Ovary (tissue), 9 donors: Measurements from ENCODE around the gene ABHD12. TPM values are rescaled to one million over a fixed set of nuclear protein-coding genes. Genes with fewer than 3 reads are reported as not detected.

Source experiments
- DNase-seq, 5 donors: peaks; one replicate each; pipeline ENCODE4 v3.0.0-alpha.2; 2019 to 2020
- H3K27ac ChIP-seq, 2 donors: fragments of 200-600 bp; one replicate each; pipeline versions ENCODE4 v1.5.1 to v1.8.0; 2019 to 2022
- H3K27me3 ChIP-seq: fragments of 200-600 bp; one replicate; pipeline ENCODE4 v1.8.0; 2022
- H3K36me3 ChIP-seq: fragments of 200-600 bp; sonication (generic); one replicate; pipeline ENCODE4 v1.5.1; 2019
- H3K4me1 ChIP-seq: one replicate; pipeline ENCODE4 v1.8.1; 2013; ENCODE audit warnings: mild to moderate bottlenecking, moderate library complexity; ENCODE audit not compliant: insufficient read depth
- H3K4me3 ChIP-seq: fragments of 200-600 bp; sonication (generic); one replicate; pipeline ENCODE4 v1.5.1; 2017
- H3K9me3 ChIP-seq, 2 donors: fragments of 200-600 bp in 1 of 2; sonication (generic) in 1 of 2; one replicate each; pipeline versions ENCODE4 v1.5.1 to v1.8.1; 2013 to 2019; ENCODE audit warnings: mild to moderate bottlenecking in 1 of 2, moderate library complexity in 1 of 2
- EP300 ChIP-seq: sonication (generic); formaldehyde crosslinking; IDR thresholded peaks from one replicate; pipeline ENCODE4 v1.6.1; 2017; ENCODE audit warnings: antibody characterized with exemption
- POLR2A ChIP-seq: fragments of 450-650 bp; IDR thresholded peaks from one replicate; pipeline ENCODE4 v1.6.1; 2017; ENCODE audit warnings: antibody characterized with exemption, mild to moderate bottlenecking, moderate library complexity
- WGBS, 3 donors: extraction: QIAGEN DNeasy Blood & Tissue Kit in 1 of 3; methylation state at CpG; one replicate each; pipeline versions ENCODE4 v1.1.5 to v1.1.7; 2013 to 2017; 5-methylcytosine and 5-hydroxymethylcytosine counted together
- intact Hi-C, 4 donors: fragments of 100-400 bp; cut with DNase I; formaldehyde crosslinking; loops; one replicate each; pipeline versions ENCODE4 v1.11.0 to v1.15.1; 2022 to 2023
- polyA plus RNA-seq, 2 donors: library from polyadenylated mRNA; stranded (reverse); fragments of 200-250 nt in 1 of 2; fragments of 350-450 nt in 1 of 2; fragmentation: Illumina TruSeq in 1 of 2; extraction: RNeasy Lipid Tissue Mini Kit (QIAGEN cat#74804) in 1 of 2; gene quantifications; one replicate each; pipeline ENCODE4 v1.2.3, GENCODE V29; 2013 to 2014
- total RNA-seq, 7 donors: library from RNA; depleted of rRNA in 2 of 7; stranded (reverse); fragments of >200 nt in 2 of 7; fragmentation: NEBNext Ultra II Directional in 3 of 7; extraction: Animal tissue kit (Norgen Biotek cat#: 25700) in 3 of 7; gene quantifications; one replicate each; pipeline versions ENCODE4 v1.1.0 to v1.2.4, GENCODE V29; 2016 to 2023
- TF ChIP-seq, protein P1 (sequence below), 3 donors: fragments of 450-650 bp in 2 of 3; fragments of 200-600 bp in 1 of 3; IDR thresholded peaks; one replicate each; pipeline versions ENCODE4 v1.5.1 to v1.8.0; 2016 to 2022; ENCODE audit warnings: antibody characterized with exemption in 3 of 3, mild to moderate bottlenecking in 1 of 3
- donor health status: DM: no; HTN: no; CAD: no; lungs with moderate emphysema.
- donor health status: DM: no; HTN: no; CAD: no.
- donor health status: Bipolar disorder and iron deficiency.
- donor health status: DM: yes; HTN: yes; CAD: no.
- donor health status: DM: no; HTN: no; CAD: no.
- donor health status: DM: yes; HTN: yes; CAD: no.

The ABHD12 gene
- total and polyA plus RNA-seq, 9 donors: 15.0 to 87.6 (median 37.6) TPM

- Histone ChIP-seq H3K27ac (no peak overlapping the region), H3K4me1 (no peaks in the 10 kb centered on the region), H3K36me3 (no peaks in the 10 kb centered on the region), H3K4me3 (no peak overlapping the region), H3K27me3 (no peaks in the 10 kb centered on the region), H3K9me3 (no peaks in the 10 kb centered on the region)
- DNase-seq: no peak
- intact Hi-C loops: loop anchor here (5.0 to 10.0 kb wide), 3 partner anchors 97 to 301 kb away; partner anchors contain the start of genes ABHD12 (in 3 of the 4) and APMAP (in 1 of the 4)
- WGBS, 3 donors: 58 to 62% (median 60%) methylated on average over 10 of the region's 10 CpGs
- TF ChIP-seq, protein P1, sequence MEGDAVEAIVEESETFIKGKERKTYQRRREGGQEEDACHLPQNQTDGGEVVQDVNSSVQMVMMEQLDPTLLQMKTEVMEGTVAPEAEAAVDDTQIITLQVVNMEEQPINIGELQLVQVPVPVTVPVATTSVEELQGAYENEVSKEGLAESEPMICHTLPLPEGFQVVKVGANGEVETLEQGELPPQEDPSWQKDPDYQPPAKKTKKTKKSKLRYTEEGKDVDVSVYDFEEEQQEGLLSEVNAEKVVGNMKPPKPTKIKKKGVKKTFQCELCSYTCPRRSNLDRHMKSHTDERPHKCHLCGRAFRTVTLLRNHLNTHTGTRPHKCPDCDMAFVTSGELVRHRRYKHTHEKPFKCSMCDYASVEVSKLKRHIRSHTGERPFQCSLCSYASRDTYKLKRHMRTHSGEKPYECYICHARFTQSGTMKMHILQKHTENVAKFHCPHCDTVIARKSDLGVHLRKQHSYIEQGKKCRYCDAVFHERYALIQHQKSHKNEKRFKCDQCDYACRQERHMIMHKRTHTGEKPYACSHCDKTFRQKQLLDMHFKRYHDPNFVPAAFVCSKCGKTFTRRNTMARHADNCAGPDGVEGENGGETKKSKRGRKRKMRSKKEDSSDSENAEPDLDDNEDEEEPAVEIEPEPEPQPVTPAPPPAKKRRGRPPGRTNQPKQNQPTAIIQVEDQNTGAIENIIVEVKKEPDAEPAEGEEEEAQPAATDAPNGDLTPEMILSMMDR (IDR thresholded peaks at IDR 0.05): no peak
- no peak for TF ChIP-seq POLR2A
- TF ChIP-seq EP300: no peak
Observed at GRCh38 chr20:25295386-25296093, 95.1 kb downstream of the ABHD12 start.

DNA sequence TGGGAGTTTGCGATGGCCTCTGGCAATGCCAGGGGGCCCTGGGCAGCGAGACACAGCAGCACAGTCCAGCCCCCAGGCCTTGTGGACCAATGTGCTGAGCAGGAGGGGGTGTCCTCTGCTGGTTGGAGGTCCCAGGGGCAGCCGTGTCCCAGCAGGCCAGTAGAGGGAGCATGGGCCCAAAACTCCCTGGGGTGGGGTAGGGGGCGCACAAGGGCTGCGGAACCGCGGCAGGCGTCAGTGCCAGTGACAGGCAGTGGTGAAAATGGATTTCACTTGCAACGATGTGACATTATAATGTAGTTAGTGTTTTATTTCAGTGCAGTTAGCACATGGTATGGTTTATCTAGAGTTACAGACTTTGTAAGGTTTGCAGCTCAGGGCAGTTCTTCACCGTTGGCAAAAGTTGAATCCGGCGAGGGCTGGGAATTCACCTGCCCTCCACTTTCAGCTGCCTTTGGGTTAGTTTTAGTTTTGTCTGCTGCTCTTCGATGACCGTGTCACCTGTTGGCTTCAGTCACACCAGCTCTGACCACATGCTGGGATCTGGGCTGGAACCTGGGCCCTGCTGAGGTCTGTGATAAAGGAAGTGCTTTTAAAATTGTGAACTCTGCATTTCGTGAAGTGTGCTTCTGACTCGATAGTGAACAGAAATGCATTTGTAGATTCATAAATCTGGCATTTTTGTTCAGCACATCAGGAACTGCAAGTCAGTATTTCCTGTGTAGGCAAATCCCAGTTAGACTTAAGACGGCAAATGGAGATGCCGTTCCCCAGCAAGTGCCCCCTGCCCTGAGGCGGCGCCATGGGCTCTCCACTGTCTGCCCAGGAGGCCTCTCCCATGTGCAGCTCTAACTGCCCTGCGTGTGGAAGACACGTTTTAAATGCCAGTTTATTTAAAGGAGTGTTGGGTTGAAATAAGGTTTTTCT, 95.9 kb downstream of the ABHD12 start:
- peak; percentile 50 to 70 (median 62) for DNase-seq
- Histone ChIP-seq H3K36me3 (no peaks in the 10 kb centered on the region), H3K27me3 (no peaks in the 10 kb centered on the region), H3K9me3 (no peaks in the 10 kb centered on the region), H3K27ac (no peak overlapping the region), H3K4me3 (no peak overlapping the region), H3K4me1 (no peaks in the 10 kb centered on the region)
- TF ChIP-seq, protein P1 (IDR thresholded peaks at IDR 0.05): peak; percentile 28 to 72 (median 63)
- no peak for TF ChIP-seq POLR2A
- 48 to 58% (median 48%) methylated on average over 21 to 22 of the region's 22 CpGs for WGBS, 3 donors
- intact Hi-C loops: loop anchor here (5.0 to 10.0 kb wide), 5 partner anchors 98 to 300 kb away; partner anchors contain the start of genes ABHD12 (in 3 of the 4) and APMAP (in 1 of the 4)

DNA sequence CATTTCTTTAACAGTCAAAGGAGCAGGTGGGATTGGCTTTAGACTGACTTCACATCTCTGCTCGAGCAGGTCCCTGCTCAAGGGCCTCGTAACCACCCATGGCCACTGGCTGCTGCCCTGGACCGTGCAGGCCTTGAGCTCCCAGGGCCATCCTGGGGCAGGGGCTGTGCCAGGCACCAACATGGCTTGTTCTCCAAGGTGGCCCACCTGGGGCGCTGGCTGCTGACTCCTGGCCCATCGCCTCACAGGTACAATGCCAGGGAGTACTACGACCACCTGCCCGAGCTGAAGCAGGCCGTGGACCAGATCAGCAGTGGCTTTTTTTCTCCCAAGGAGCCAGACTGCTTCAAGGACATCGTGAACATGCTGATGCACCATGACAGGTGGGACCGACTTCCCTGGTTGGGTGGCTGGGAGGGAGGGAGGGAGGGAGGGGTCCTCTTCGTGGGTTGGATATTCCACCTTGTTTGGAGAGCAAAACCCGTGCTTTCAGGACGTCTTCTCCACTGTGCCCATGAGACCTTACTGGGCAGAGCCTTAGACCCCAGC, 96.7 kb downstream of the ABHD12 start:
- intact Hi-C loops: loop anchor here in 3 of 4 donors (5.0 to 10.0 kb wide), 4 partner anchors 101 to 299 kb away; partner anchors contain the start of genes ABHD12 (in 2 of the 3) and APMAP (in 1 of the 3)
- WGBS, 3 donors: 83 to 90% (median 84%) methylated on average over 12 to 13 of the region's 13 CpGs
- no peak for DNase-seq
- Histone ChIP-seq H3K9me3 (no peaks in the 10 kb centered on the region), H3K36me3 (no peaks in the 10 kb centered on the region), H3K4me1 (no peaks in the 10 kb centered on the region), H3K27ac (no peak overlapping the region), H3K4me3 (no peak overlapping the region), H3K27me3 (no peaks in the 10 kb centered on the region)
- no peak for TF ChIP-seq EP300
- TF ChIP-seq POLR2A: no peak
- TF ChIP-seq, protein P1 (IDR thresholded peaks at IDR 0.05): no peak

DNA sequence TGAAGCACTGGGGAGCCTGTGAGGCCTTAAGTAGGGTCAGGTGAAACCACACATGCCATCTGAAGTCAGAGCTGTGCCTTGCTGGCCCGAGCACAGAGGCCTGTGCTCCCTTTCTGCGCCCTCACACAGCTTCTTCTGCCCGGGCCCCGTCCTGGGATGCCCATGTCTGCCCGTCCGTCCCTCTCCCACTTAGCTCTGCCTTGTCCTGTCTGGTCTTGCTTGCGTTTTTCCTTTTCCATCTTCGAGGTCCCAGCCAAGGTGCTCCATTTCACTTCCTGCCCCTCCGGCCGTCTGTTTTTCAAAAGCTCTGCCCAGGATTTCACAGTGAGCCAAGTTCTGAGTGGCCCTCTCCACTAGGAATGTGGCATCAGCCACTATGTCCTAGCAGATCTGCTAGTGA, 97.1 kb downstream of the ABHD12 start:
- 73 to 84% (median 82%) methylated on average over 10 of the region's 10 CpGs for WGBS, 3 donors
- no peak for TF ChIP-seq POLR2A
- TF ChIP-seq, protein P1 (IDR thresholded peaks at IDR 0.05): no peak
- TF ChIP-seq EP300: no peak
- H3K27me3 ChIP-seq: no peaks in the 10 kb centered on the region
- H3K4me1 ChIP-seq: no peaks in the 10 kb centered on the region
- H3K27ac ChIP-seq: no peak overlapping the region
- no peaks in the 10 kb centered on the region for H3K9me3 ChIP-seq
- DNase-seq: no peak
- no peaks in the 10 kb centered on the region for H3K36me3 ChIP-seq
- H3K4me3 ChIP-seq: no peak overlapping the region
- intact Hi-C loops: loop anchor here in 3 of 4 donors (5.0 to 10.0 kb wide), 4 partner anchors 101 to 299 kb away; partner anchors contain the start of genes ABHD12 (in 2 of the 3) and APMAP (in 1 of the 3)
